Esophagus (tissue), 2 donors: ENCODE results near the gene TOR1AIP2. TPM values are rescaled to one million over a fixed set of nuclear protein-coding genes. Genes with fewer than 3 reads are reported as not detected.

Experiments
- H3K27ac ChIP-seq, 2 donors: one replicate each; pipeline ENCODE4 v1.5.1; 2013; ENCODE audit warnings: low read depth in 2 of 2, mild to moderate bottlenecking in 2 of 2, inconsistent platforms in 1 of 2, low read length in 1 of 2, moderate library complexity in 1 of 2
- H3K27me3 ChIP-seq, 2 donors: one replicate each; pipeline ENCODE4 v1.6.1; 2013; ENCODE audit warnings: low read length in 2 of 2, control low read depth in 1 of 2, mild to moderate bottlenecking in 1 of 2; ENCODE audit not compliant: insufficient read depth in 2 of 2, control insufficient read depth in 1 of 2
- H3K36me3 ChIP-seq, 2 donors: one replicate each; pipeline ENCODE4 v1.6.1; 2013; ENCODE audit warnings: low read length in 1 of 2; ENCODE audit not compliant: control insufficient read depth in 2 of 2, insufficient read depth in 2 of 2
- H3K4me1 ChIP-seq, 2 donors: one replicate each; pipeline ENCODE4 v1.6.1; 2013; ENCODE audit warnings: low read length in 1 of 2; ENCODE audit not compliant: control insufficient read depth in 2 of 2, insufficient read depth in 2 of 2
- H3K4me3 ChIP-seq, 2 donors: one replicate each; pipeline ENCODE4 v1.5.1; 2013; ENCODE audit warnings: low read length in 2 of 2, mild to moderate bottlenecking in 2 of 2, low read depth in 1 of 2, moderate library complexity in 1 of 2
- H3K9me3 ChIP-seq, 2 donors: one replicate each; pipeline ENCODE4 v1.6.1; 2013; ENCODE audit warnings: mild to moderate bottlenecking in 2 of 2, low read depth in 1 of 2, low read length in 1 of 2, moderate library complexity in 1 of 2; ENCODE audit not compliant: control insufficient read depth in 2 of 2, insufficient read depth in 1 of 2
- WGBS, 2 donors: extraction: QIAGEN DNeasy Blood & Tissue Kit; methylation state at CpG; one replicate each; pipeline ENCODE4 v1.1.7; 2013; 5-methylcytosine and 5-hydroxymethylcytosine counted together
- polyA plus RNA-seq, 2 donors: library from polyadenylated mRNA; stranded (reverse); fragments of 200-250 nt; gene quantifications; one replicate each; pipeline ENCODE4 v1.2.3, GENCODE V29; 2013
- donor health status: healthy with polysubstance abuse.
- donor health status: Bipolar disorder and iron deficiency.

Gene TOR1AIP2
- polyA plus RNA-seq, 2 donors = 8.1 to 20.6 TPM

DNA sequence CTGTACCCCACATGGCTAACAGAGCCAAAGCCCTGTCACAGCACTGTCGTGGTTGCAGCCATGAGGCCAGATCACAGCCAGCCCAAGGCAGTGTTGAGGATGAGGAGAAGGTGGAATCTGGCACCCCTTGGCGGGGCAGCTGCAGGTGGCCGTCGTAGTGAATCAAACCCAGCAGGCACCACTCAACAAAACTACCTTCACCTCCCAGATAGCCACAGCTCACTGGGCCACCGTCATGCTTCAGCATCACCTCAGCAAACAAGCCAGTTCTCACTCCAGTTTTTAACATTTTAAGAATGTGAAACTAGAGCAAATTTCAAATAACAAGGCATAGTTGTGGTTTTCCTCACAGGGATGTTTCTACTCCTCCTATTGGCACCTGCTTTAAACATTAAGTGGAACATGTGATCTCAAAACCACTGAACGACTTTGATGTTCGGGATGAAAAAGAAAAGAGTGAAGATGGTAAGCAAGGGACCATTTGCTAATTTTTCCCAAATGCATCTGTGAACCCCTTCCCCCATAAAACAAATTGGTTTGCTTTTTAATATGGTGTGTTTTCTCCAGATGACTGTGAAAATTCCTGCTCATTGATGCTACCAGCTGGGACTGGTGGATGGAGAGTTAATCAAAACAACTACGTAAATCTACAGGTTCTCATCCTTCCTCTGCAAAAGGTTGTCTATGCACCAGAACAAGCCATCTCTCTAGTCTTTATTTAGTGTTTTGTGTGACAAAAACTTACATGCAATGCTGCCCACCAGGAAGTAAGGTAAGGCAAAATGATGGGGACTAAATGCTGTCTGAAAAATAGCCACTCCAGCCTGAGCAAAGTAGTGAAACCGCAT is 45.5 kb downstream of the TOR1AIP2 start:
- WGBS, 2 donors = 55 to 66% methylated on average over 9 of the region's 9 CpGs
- H3K4me3 ChIP-seq = no peak overlapping the region

DNA sequence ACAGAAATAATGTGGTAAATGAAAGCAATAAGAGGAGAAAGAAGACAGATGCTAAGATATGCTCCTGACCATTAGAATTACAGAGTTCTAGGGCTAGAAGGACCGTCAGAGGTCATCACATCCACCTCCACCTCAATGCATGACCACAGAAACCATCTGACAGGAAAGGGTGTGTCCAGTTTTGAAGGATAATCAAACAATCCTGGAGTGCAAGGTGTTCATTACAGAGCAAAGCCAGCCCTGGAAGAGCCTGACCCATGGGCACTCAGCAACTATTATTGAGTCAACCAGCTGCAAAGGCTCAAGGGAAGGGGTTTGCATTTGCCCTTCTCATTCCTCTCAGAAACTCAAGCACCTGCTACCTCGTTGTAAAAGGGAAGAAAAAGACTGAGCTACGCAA is 46.4 kb downstream of the TOR1AIP2 start:
- H3K27ac ChIP-seq = no peak overlapping the region
- H3K4me3 ChIP-seq = no peak overlapping the region
- WGBS, 2 donors = 60 to 65% methylated on average over 3 of the region's 3 CpGs
- no peaks in the 10 kb centered on the region for H3K9me3 ChIP-seq
- H3K27me3 ChIP-seq = no peaks in the 10 kb centered on the region
- no peaks in the 10 kb centered on the region for H3K36me3 ChIP-seq
- no peaks in the 10 kb centered on the region for H3K4me1 ChIP-seq

More for the DNA sequence above, 45.5 kb downstream of the TOR1AIP2 start:
- Histone ChIP-seq H3K36me3 (no peaks in the 10 kb centered on the region), H3K9me3 (no peaks in the 10 kb centered on the region), H3K27ac (no peak overlapping the region), H3K27me3 (no peaks in the 10 kb centered on the region), H3K4me1 (no peaks in the 10 kb centered on the region)

DNA sequence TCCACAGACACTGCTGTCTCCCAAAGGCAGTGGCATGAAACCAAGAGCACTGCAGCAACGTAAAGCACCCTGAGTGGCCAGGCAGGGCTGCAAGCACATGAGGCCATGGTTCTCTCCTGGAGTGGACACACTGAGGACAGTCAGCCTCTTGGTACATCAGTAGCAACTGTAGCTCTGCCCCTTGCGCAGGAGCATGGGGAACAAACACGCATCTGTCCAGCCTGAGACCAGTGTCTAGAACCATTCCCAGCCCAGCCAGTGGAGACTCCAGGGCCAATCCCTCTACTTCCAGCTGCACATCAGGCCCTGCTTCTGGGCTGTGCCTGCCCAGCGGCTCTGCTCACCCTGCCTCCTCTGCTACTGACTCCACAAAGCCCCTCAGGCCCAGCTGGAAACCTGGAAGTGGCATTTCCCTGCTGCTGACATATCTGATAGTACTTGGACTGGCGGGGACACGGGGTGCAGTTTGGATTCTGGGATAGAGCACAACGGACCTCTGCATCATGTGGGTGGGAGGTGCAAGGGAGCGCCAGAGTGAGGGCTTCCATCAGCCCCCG is 49.0 kb downstream of the TOR1AIP2 start:
- no peak overlapping the region for H3K4me3 ChIP-seq
- no peaks in the 10 kb centered on the region for H3K4me1 ChIP-seq
- H3K9me3 ChIP-seq = no peaks in the 10 kb centered on the region
- no peak overlapping the region for H3K27ac ChIP-seq
- H3K36me3 ChIP-seq = no peaks in the 10 kb centered on the region
- H3K27me3 ChIP-seq = no peaks in the 10 kb centered on the region
- 92 to 93% methylated on average over 9 of the region's 9 CpGs for WGBS, 2 donors

DNA sequence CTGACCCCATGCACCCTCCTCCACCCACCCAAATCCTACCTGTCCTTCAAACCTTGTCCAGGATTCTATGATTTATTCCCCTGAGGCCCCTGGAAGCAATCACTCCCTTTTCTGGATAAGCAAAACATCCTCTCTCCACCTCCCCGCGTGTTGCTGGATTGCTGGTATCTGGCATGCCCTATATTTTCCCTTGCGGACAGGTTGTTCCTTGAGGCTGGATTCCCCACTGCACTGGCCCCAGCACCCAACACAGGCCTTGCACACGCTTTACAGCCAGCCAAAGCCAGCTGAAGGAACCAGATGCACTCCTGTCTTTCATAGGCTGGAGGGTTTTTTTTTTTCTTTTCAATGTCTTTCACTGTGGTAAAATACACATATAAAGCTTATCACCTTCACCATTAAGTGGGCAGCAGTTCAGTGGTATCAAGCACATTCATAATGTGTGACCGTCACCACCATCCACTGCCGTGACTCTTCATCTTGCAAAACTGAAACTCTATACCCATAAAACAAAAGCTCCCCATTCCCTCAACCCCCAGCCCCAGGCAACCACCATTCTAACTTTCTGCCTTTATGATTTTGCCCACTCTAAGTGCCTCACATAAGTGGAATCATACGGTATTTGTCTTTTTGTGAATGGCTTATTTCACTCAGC is 50.9 kb downstream of the TOR1AIP2 start:
- H3K36me3 ChIP-seq = no peaks in the 10 kb centered on the region
- no peak overlapping the region for H3K27ac ChIP-seq
- H3K27me3 ChIP-seq = no peaks in the 10 kb centered on the region
- H3K9me3 ChIP-seq = no peaks in the 10 kb centered on the region
- no peak overlapping the region for H3K4me3 ChIP-seq
- no peaks in the 10 kb centered on the region for H3K4me1 ChIP-seq
- WGBS, 2 donors = 76 to 80% methylated on average over 7 of the region's 7 CpGs

DNA sequence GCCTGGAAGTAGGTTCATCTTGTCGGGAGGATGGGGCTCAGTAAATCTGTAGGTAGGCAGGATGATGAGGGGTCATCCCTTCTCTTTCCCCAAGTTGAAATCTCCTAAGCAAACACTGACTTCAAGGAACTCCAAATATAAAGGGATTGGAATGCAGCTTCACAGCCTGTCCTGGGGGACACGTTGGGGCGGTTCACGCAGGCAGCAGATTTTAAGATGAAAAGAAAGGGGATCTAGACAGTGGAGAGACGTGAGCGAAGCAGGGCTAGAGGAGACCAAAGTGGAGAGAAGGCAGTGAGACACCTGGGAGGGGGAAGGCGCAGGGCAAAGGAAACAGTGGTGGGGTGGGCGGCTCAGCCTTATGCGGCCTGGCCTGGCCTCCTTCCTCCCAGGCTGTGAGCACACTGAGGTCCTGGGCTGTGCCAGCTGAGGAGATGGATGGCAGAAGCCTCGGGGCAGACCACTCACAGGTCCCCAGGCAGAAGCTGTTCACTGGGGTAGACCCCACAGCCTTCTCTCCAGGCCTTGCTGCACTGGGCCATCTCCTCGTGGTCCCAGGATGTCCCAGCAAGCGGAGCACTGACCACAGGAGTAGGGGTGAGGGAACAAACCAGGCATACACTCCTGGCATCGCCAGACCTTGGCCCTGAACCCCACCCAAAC is 51.7 kb downstream of the TOR1AIP2 start:
- Histone ChIP-seq H3K36me3 (no peaks in the 10 kb centered on the region), H3K27ac (no peak overlapping the region), H3K4me1 (no peaks in the 10 kb centered on the region), H3K4me3 (no peak overlapping the region), H3K9me3 (no peaks in the 10 kb centered on the region), H3K27me3 (no peaks in the 10 kb centered on the region)
- WGBS, 2 donors = 74 to 85% methylated on average over 13 of the region's 13 CpGs

DNA sequence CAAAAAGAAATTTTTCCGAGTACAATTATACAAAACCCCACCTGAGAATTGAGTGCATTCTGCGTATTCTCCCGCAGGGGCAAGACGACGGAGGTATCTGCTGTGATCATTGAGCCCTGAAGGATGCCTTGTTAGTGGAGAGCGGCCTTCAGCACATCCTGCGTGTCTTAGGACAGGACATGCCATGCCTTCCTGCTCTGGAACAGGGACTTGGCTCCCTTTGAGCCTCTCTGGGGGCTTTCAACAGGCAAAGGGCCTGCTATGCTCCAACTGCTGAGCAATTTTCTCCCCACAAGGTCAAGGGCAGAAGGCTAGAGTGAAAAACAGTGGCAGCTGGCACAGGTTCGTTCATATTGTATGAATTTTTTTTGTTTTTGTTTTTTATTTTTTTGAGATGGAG is 52.4 kb downstream of the TOR1AIP2 start:
- Histone ChIP-seq H3K4me1 (no peaks in the 10 kb centered on the region), H3K27ac (no peak overlapping the region), H3K36me3 (no peaks in the 10 kb centered on the region), H3K27me3 (no peaks in the 10 kb centered on the region), H3K4me3 (no peak overlapping the region), H3K9me3 (no peaks in the 10 kb centered on the region)
- WGBS, 2 donors = 77 to 85% methylated on average over 8 of the region's 8 CpGs

DNA sequence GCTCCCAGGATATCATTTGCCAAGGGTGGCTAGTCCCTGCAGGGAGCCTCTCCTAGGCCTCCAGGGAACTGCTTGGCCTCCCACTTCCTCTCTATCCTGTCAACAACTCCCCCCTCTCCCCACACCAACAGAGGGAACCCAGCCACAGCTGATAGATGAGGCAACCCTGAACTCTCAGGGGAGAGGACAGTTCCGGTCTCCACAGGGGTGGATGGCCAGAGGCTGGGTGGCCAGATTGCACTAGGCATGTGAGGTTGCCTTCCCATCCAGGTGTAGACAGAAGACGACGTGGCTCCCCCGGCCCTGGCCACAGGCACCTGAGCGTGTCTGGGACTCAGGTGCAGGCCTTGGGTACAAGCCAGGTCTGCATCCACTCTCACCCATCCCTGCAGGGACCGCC is 53.3 kb downstream of the TOR1AIP2 start:
- H3K4me3 ChIP-seq = no peak overlapping the region
- H3K9me3 ChIP-seq = no peaks in the 10 kb centered on the region
- H3K36me3 ChIP-seq = no peaks in the 10 kb centered on the region
- no peak overlapping the region for H3K27ac ChIP-seq
- no peaks in the 10 kb centered on the region for H3K27me3 ChIP-seq
- 88 to 89% methylated on average over 6 of the region's 6 CpGs for WGBS, 2 donors
- no peaks in the 10 kb centered on the region for H3K4me1 ChIP-seq

DNA sequence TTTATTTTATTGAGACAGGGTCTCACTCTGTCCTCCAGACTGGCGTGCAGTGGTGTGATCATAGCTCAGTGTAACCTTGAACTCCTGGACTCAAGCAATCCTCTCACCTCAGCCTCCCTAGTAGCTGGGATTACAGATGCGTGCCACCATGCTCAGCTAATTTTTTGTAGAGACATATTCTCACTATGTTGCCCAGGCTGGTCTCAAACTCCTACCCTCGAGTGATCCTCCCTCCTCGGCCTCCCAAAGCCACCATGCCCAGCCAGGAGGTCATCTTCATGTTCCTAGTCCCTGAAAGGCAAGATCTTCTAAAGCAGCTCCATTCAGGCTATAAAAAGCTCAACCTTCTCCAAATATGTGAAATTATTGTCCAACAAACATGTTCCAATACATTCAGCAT is 53.9 kb downstream of the TOR1AIP2 start:
- Histone ChIP-seq H3K9me3 (no peaks in the 10 kb centered on the region), H3K4me3 (no peak overlapping the region), H3K4me1 (no peaks in the 10 kb centered on the region), H3K36me3 (no peaks in the 10 kb centered on the region), H3K27me3 (no peaks in the 10 kb centered on the region), H3K27ac (no peak overlapping the region)
- 90% methylated on average over 4 of the region's 4 CpGs for WGBS, 2 donors

DNA sequence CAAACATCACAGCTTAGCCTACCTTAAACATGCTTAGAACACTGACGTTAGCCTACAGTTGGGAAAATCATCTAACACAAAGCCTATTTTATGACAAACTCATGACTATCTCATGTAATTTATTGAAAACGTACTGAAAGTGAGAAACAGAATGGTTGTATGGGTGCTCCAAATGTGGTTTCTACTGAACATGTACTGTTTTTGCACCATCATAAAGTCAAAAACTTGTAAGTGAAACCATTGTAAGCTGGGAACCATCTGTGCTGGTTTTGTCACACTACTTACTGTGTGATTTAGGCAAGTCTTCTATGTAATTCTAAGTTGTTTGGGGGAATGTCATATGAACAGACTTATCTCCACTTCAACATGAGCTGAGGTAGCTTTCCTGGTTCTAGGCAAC is 55.5 kb downstream of the TOR1AIP2 start:
- WGBS, 2 donors = 70 to 73% methylated on average over 2 of the region's 2 CpGs

More for the DNA sequence above, 55.5 kb downstream of the TOR1AIP2 start:
- no peaks in the 10 kb centered on the region for H3K4me1 ChIP-seq
- H3K36me3 ChIP-seq = no peaks in the 10 kb centered on the region
- H3K27me3 ChIP-seq = no peaks in the 10 kb centered on the region
- no peak overlapping the region for H3K27ac ChIP-seq
- no peak overlapping the region for H3K4me3 ChIP-seq
- H3K9me3 ChIP-seq = no peaks in the 10 kb centered on the region
